OCI-LY7 (cell line): ENCODE results near the gene PTPRQ.

Source experiments
- CTCF ChIP-seq: fragments of 200-600 bp; sonication (generic); conservative IDR thresholded peaks from 2 replicates; pipeline ENCODE4 v1.5.1; 2014; ENCODE audit warnings: mild to moderate bottlenecking, antibody characterized with exemption, low read length, moderate library complexity, mixed read lengths
- EZH2phosphoT487 ChIP-seq: fragments of 200-600 bp; sonication (generic); IDR thresholded peaks from 2 replicates; pipeline ENCODE4 v1.6.1; 2018; ENCODE audit warnings: low read depth, borderline replicate concordance, mild to moderate bottlenecking, mixed run types, antibody characterized with exemption, low read length, moderate library complexity, mixed read lengths

GRCh38 chr12:80512781-80513180 lies 68.7 kb downstream of the PTPRQ start:
- peak; percentile 48 for TF ChIP-seq CTCF
- TF ChIP-seq EZH2phosphoT487, result no peak
